GM23338 (cell line): ENCODE data around the gene CENPP. TPM values are rescaled to one million over a fixed set of nuclear protein-coding genes. Genes with fewer than 3 reads are reported as not detected.

Source experiments
- CREB1 ChIP-seq: fragments of 250-450 bp; sonication (Bioruptor Pico); IDR thresholded peaks from 2 replicates; pipeline ENCODE4 v1.5.0; 2020; ENCODE audit warnings: low read depth, mild to moderate bottlenecking, moderate library complexity
- CTCF ChIP-seq, 2 experiments: fragments of 200-600 bp in 1 of 2; sonication (generic) in 1 of 2; conservative IDR thresholded peaks; 2 replicates each; pipeline versions ENCODE4 v1.5.1 to v1.6.1; 2016 to 2017; ENCODE audit warnings: antibody characterized with exemption in 2 of 2, low read depth in 2 of 2, mild to moderate bottlenecking in 2 of 2, moderate library complexity in 1 of 2
- EZH2 ChIP-seq: fragments of 200-600 bp; sonication (generic); IDR thresholded peaks from one replicate; pipeline ENCODE4 v1.8.0; 2017; ENCODE audit warnings: antibody characterized with exemption, mild to moderate bottlenecking, low read depth; ENCODE audit not compliant: unreplicated experiment
- EZH2phosphoT487 ChIP-seq: fragments of 200-600 bp; sonication (generic); IDR thresholded peaks from one replicate; pipeline ENCODE4 v1.8.1; 2018; ENCODE audit warnings: antibody characterized with exemption; ENCODE audit not compliant: unreplicated experiment
- JUNB ChIP-seq: IDR thresholded peaks from one replicate; pipeline ENCODE4 v1.6.1; 2016; ENCODE audit warnings: antibody characterized with exemption; ENCODE audit not compliant: unreplicated experiment
- NANOG ChIP-seq: IDR thresholded peaks from 2 replicates; pipeline ENCODE4 v1.6.1; 2016; ENCODE audit warnings: antibody characterized with exemption, borderline replicate concordance
- POLR2AphosphoS5 ChIP-seq: IDR thresholded peaks from 2 replicates; pipeline ENCODE4 v1.6.1; 2016; ENCODE audit warnings: antibody characterized with exemption, low read depth
- STAT1 ChIP-seq: IDR thresholded peaks from one replicate; pipeline ENCODE4 v1.6.1; 2016; ENCODE audit warnings: antibody characterized with exemption; ENCODE audit not compliant: unreplicated experiment
- ZNF114 ChIP-seq: fragments of 250-450 bp; sonication (Bioruptor Pico); IDR thresholded peaks from 2 replicates; pipeline ENCODE4 v1.5.0; 2020; ENCODE audit warnings: mild to moderate bottlenecking, moderate library complexity
- ZNF331 ChIP-seq: fragments of 250-450 bp; sonication (Bioruptor Pico); IDR thresholded peaks from 2 replicates; pipeline ENCODE4 v1.5.0; 2020; ENCODE audit warnings: low read depth, mild to moderate bottlenecking, moderate library complexity
- ZNF462 ChIP-seq: fragments of 250-450 bp; sonication (Bioruptor Pico); IDR thresholded peaks from 2 replicates; pipeline ENCODE4 v1.5.0; 2020; ENCODE audit warnings: mild to moderate bottlenecking, moderate library complexity
- polyA plus RNA-seq: library from polyadenylated mRNA; unstranded; fragments of >200 nt; fragmentation: Nextera tagmentation; extraction: Ambion mirVana; gene quantifications from 2 replicates; pipeline ENCODE4 v1.2.1, GENCODE V29; 2016
- total RNA-seq: library from RNA; depleted of rRNA; stranded (reverse); fragments of >200 nt; shearing (Covaris generic); gene quantifications from 2 replicates; pipeline ENCODE4 v1.2.3, GENCODE V29; 2014

The CENPP gene
- total and polyA plus RNA-seq, 2 experiments from 2014 or later, result 11.0 to 12.6 TPM

GRCh38 chr9:92605224-92605623 lies 279.5 kb downstream of the CENPP start (continued):
- TF ChIP-seq ZNF462 (CRISPR knock-in tag), result no peak
- no peak for TF ChIP-seq EZH2phosphoT487
- no peak for TF ChIP-seq CREB1
- no peak for TF ChIP-seq POLR2AphosphoS5
- no peak for TF ChIP-seq ZNF114
- TF ChIP-seq STAT1, result no peak
- TF ChIP-seq JUNB, result no peak
- TF ChIP-seq CTCF (conservative IDR thresholded peaks at IDR 0.05; ENCODE audit: low read depth in 2 of 2), result no peak
- no peak for TF ChIP-seq EZH2
- no peak for TF ChIP-seq NANOG
- TF ChIP-seq ZNF331, result no peak
